Rectal smooth muscle tissue (tissue), 1 donor: ENCODE measurements around the gene FAM25G.

Source experiments
- H3K27ac ChIP-seq: one replicate; pipeline ENCODE4 v1.7.0; 2013; ENCODE audit warnings: low read depth, low read length, inconsistent platforms
- H3K27me3 ChIP-seq: one replicate; pipeline ENCODE4 v1.7.0; 2013; ENCODE audit warnings: low read length; ENCODE audit not compliant: control insufficient read depth, insufficient read depth
- H3K36me3 ChIP-seq: one replicate; pipeline ENCODE4 v1.7.0; 2013; ENCODE audit warnings: low read length; ENCODE audit not compliant: control insufficient read depth, insufficient read depth
- H3K4me1 ChIP-seq: one replicate; pipeline ENCODE4 v1.7.0; 2013; ENCODE audit warnings: low read length; ENCODE audit not compliant: control insufficient read depth, insufficient read depth
- H3K4me3 ChIP-seq: one replicate; pipeline ENCODE4 v1.7.0; 2013; ENCODE audit warnings: low read length
- H3K9ac ChIP-seq: one replicate; pipeline ENCODE4 v1.7.0; 2013; ENCODE audit warnings: low read length

The FAM25G gene

DNA sequence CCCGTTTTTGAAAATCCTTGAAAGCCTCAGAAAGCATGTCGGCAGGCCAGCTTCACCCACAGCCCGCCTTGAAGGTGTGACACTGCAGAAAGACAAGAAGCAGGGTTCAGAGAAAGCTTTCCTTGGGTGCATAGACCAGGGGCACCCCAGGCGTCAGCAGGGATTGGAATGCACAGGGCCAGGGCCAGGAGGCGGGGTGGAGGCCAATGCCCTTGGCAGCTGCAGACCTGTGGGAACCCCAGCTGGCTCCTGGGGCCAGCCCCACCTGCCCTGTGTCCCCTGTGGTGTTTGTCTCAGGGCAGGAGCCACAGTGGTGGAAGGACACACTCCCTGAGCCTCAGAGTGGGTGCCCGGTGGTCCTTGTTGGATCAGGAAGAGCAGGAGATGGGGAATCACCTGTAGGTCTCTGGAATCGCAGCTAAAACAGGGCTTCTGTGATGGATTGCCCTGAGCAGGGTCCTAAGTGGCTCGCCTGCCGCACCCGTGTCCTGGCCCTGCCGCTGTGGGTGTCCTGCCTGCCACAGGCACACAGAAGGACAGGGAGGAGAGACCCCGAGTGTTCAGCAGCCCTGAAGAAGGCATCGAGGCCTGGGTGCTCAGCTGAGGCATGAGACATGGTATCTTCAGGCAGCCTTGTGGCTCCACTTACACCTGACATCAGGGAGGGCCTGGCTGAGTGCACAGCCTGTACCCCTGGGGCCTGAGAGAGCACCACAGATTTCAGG lies 40.1 kb downstream of the FAM25G start:
- no peaks in the 10 kb centered on the region for H3K4me1 ChIP-seq
- H3K4me3 ChIP-seq = no peak overlapping the region
- no peak overlapping the region for H3K9ac ChIP-seq
- no peaks in the 10 kb centered on the region for H3K27me3 ChIP-seq
- H3K36me3 ChIP-seq = no peaks in the 10 kb centered on the region
- no peak overlapping the region for H3K27ac ChIP-seq

DNA sequence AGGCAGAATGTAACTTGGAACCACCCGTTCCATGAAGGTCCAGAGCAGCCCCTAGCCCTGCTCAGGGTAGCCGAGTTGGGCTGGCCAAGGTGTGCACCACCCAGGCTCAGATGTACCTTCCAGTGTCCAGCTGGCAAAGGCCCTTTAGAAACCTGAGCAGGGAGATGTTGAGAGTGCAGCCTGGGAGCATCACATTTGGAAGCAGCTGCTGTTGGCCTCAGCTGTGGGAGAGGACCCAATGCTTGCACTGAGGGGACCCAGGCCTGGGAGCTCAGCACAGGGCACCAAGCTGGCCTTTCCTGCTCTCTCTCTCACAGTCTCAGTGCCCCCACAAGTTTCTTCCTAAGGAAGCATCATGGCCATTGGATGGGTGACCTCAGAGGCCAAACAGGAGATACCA lies 41.1 kb downstream of the FAM25G start:
- no peaks in the 10 kb centered on the region for H3K27me3 ChIP-seq
- H3K9ac ChIP-seq = no peak overlapping the region
- H3K27ac ChIP-seq = no peak overlapping the region
- H3K4me1 ChIP-seq = no peaks in the 10 kb centered on the region
- no peak overlapping the region for H3K4me3 ChIP-seq
- H3K36me3 ChIP-seq = no peaks in the 10 kb centered on the region

DNA sequence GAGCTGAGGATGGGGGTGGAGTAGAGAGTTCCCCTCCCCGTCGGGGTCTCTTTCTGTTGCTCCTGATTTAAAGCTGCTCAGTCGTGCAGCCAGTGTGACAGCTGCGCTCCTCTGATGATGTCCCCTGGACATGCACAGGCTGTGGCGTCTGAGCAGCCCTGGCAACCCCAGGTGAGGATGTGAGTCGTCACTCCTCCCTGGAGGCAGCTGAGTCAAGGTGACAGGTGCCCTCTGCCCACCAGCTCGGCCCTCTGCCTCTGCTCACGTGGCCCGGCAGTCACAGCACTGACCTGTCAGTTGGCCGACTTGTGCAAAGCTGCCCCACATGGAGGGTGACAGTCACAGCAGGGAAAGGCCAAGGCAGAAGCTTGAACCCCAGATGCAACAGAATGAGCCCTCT lies 41.5 kb downstream of the FAM25G start:
- no peak overlapping the region for H3K27ac ChIP-seq

DNA sequence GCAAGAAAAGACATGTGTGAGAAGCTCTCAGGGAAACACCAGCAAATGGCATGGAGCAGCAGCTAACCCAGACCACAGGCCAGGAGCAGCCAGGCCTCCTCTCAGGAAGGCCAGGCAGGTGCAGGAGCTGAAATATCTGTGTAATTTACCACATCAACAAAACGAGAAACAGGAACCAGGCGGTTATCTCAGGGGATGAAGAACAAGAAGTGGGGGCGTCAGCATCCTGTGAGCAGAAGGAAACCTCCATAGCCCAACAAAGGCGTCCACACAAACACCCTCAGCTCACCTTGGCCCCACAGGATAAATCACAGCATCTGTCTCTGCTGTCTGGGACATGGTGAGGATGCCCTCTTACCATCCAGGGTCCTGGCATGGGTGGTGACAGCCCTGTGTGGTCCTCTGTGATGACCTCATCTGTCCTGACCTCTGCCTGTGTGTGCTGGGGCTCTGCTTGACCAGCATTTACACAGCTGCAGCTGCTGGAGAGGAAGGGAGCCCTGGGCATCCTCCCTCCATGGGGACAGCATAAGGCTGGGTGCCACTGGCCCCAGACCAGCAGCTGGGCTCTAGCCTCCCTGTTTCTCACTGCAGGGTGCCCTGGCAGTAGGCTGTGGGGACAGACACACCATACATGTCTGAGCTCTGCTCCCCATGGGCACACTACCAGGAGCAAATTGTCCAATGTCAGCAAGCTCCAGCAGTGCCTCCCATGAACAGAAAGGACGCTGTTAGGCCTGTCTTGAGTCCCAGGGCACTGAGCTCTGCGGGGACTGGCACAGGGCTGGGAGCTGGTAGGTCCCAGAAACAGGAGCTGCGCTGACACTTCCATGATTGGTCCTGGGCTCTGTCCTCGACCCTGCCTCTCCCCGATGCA lies 42.2 kb downstream of the FAM25G start:
- Histone ChIP-seq H3K27me3 (no peaks in the 10 kb centered on the region), H3K36me3 (no peaks in the 10 kb centered on the region), H3K4me3 (no peak overlapping the region), H3K4me1 (no peaks in the 10 kb centered on the region), H3K27ac (no peak overlapping the region), H3K9ac (no peak overlapping the region)

More for the DNA sequence above, 41.5 kb downstream of the FAM25G start:
- Histone ChIP-seq H3K4me3 (no peak overlapping the region), H3K27me3 (no peaks in the 10 kb centered on the region), H3K9ac (no peak overlapping the region), H3K4me1 (no peaks in the 10 kb centered on the region), H3K36me3 (no peaks in the 10 kb centered on the region)

DNA sequence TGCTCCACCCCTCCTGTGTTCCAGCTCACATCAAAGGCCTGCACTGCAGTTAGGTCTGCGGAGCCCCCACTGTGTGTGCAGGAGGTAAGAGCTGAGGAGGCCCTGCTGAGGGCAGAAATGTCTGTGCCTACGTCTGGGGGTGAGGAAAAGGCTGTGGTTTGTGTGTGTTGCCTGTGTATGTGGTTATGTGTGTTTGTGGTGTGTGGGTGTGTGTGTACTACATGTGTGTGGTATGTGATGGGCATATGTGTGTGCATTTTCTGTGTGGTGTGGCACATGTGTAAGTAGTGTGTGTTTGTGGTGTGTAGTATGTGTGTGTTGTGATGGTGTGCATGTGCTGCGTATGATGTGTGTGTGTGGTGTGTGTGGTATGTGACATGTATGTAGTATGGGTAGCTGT lies 43.8 kb downstream of the FAM25G start:
- H3K9ac ChIP-seq = no peak overlapping the region
- H3K4me3 ChIP-seq = no peak overlapping the region
- no peaks in the 10 kb centered on the region for H3K4me1 ChIP-seq
- H3K36me3 ChIP-seq = no peaks in the 10 kb centered on the region
- no peak overlapping the region for H3K27ac ChIP-seq
- H3K27me3 ChIP-seq = no peaks in the 10 kb centered on the region

DNA sequence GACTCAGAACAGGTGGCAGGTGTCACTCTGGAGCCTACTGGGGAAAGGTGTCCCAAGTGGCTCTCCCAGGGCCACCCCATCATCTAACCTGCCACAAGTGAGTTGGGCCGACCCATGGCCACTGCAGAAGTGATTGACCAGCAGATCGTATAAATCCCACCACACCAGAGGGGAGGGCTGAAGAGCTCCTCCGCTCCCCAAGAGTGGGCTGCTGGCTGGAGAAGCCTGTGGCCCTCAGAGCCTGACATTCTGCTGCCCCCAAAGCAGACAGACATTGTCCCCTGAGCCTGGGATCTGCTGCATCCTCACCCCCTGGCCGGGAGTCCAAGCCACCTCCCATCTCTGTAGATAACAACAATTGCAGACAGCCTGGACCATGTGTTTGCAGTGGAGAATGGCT lies 44.3 kb downstream of the FAM25G start:
- H3K27me3 ChIP-seq = no peaks in the 10 kb centered on the region
- no peak overlapping the region for H3K4me3 ChIP-seq
- no peak overlapping the region for H3K9ac ChIP-seq
- no peak overlapping the region for H3K27ac ChIP-seq
- no peaks in the 10 kb centered on the region for H3K4me1 ChIP-seq
- H3K36me3 ChIP-seq = no peaks in the 10 kb centered on the region

DNA sequence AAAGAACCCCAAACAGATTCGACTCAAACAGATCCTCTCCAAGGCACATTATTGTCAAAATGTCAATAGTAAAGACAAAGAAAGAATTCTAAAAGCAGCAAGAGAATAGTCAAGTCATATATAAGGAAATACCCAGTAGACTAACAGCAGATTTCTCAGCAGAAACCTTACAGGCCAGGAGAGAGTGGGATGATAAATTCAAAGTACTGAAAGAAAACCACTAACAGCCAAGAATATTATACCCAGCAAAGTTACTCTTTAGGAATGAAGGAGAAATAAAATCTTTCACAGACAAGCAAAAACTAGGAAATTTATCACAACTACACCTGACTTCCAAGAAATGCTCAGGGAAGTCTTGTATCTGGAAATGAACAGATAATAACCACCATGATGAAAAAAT lies 45.8 kb downstream of the FAM25G start:
- Histone ChIP-seq H3K36me3 (no peaks in the 10 kb centered on the region), H3K4me3 (no peak overlapping the region), H3K27me3 (no peaks in the 10 kb centered on the region), H3K9ac (no peak overlapping the region), H3K4me1 (no peaks in the 10 kb centered on the region), H3K27ac (no peak overlapping the region)

DNA sequence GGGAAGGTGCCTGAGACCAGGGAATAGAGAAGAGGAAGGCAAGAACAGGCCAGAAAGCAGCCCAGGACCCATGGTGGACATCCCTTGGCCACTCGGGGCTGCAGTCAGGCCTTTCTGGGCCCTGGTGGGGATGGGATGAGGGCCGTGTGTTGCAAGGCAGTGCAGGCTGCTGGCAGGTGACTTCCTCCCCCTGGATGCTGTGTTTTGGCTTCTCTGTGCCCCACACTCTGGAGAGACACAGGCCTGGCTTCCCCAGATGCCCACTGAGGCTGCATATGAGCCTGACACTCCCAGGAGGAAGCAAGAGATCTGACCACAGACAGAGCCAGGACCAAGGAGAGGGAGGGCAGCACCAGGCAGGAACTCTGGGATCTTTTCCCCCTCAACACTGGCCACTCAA lies 47.5 kb downstream of the FAM25G start:
- H3K4me1 ChIP-seq = no peaks in the 10 kb centered on the region
- no peaks in the 10 kb centered on the region for H3K27me3 ChIP-seq
- H3K4me3 ChIP-seq = no peak overlapping the region
- no peak overlapping the region for H3K27ac ChIP-seq
- H3K36me3 ChIP-seq = no peaks in the 10 kb centered on the region
- no peak overlapping the region for H3K9ac ChIP-seq

DNA sequence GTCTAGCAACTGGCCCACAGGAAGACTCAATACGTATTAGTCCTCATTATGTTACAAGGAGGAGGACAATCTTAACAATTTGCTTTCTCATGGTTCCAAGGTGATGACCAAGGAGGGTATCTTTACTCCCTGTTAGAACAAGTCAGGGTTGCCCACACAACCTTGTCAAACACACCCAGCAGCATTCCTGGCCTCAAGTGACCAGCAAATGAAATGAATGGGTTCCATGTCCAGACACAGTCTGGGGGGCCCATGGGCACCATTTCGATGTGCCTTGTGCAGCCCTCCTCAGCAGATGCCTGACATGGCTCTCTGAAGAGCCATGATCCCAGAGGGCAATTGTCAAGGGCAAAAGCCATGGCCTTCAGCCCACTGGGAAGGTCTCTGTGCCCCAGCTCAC lies 48.4 kb downstream of the FAM25G start:
- no peaks in the 10 kb centered on the region for H3K27me3 ChIP-seq
- H3K9ac ChIP-seq = no peak overlapping the region
- H3K27ac ChIP-seq = no peak overlapping the region
- no peaks in the 10 kb centered on the region for H3K4me1 ChIP-seq
- H3K4me3 ChIP-seq = no peak overlapping the region
- no peaks in the 10 kb centered on the region for H3K36me3 ChIP-seq

DNA sequence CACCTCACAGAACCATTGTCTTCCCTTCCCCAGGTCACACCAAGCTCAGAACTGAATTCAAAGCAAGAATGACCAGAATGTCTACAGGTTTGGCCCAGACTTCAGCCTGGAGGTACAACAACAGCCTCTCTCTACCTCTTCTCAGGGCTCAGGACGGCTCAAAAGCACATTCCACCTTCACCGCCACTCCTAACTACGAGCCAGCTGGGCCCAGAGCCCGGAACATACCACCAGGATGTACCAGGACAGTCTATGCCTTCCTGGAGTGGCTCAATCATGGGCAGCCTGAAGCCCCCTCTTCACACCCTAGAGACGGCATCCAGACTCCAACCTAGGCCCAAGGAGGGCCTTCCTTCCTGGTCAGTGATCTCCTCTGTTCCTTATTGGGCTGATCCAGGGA lies 49.1 kb downstream of the FAM25G start:
- no peak overlapping the region for H3K4me3 ChIP-seq
- H3K4me1 ChIP-seq = no peaks in the 10 kb centered on the region
- H3K36me3 ChIP-seq = no peaks in the 10 kb centered on the region
- H3K27ac ChIP-seq = no peak overlapping the region
- no peak overlapping the region for H3K9ac ChIP-seq
- H3K27me3 ChIP-seq = no peaks in the 10 kb centered on the region

DNA sequence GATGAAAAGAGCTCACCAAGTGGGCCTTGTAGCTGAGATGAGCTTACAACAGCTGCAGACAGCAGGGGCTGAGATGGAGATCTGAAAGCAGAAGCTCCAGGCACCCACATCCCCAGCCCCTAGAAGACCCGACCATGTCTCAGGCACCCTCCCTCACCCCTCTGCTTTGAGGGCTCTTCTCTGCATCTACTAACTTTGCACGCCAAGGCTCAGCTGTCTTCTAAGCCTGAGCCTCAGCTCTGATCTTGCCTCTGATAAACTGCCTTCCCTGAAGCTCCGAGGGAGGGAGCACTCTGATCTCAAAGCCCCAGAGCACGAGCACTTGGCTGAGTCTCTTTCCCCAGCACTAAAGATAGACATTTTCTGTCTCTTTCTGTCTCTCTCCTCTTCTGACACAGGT lies 49.6 kb downstream of the FAM25G start:
- Histone ChIP-seq H3K9ac (no peak overlapping the region), H3K36me3 (no peaks in the 10 kb centered on the region), H3K27ac (no peak overlapping the region), H3K4me3 (no peak overlapping the region), H3K4me1 (no peaks in the 10 kb centered on the region), H3K27me3 (no peaks in the 10 kb centered on the region)

DNA sequence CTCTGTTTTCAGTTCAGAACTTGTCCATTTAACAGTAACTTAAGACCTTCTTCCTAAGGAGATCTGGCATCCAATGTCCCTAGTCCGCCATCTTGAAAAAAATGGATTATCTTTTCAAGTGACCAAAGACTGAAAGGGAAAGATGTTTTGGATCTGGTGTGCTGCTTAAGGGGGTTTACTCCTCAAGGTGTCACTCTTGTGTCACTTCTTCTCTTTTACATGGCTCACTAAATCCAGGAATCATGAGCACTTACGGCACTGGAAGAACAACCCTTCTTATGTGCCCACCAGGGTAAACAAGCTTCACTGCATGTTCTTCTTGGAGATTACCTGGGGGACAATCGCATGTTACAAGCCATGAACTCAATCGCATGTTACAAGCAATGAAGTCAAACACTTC lies 51.3 kb downstream of the FAM25G start:
- H3K27me3 ChIP-seq = no peaks in the 10 kb centered on the region
- H3K9ac ChIP-seq = no peak overlapping the region
- no peak overlapping the region for H3K4me3 ChIP-seq
- no peaks in the 10 kb centered on the region for H3K36me3 ChIP-seq
- no peak overlapping the region for H3K27ac ChIP-seq
- H3K4me1 ChIP-seq = no peaks in the 10 kb centered on the region
